IPS-NIHi7 (cell line): ENCODE measurements around the gene ZCCHC8.
"Not testable (repeated sequence)": the region's sequence is repeated elsewhere in the genome, so short reads cannot be mapped to it uniquely, and the experiment has no call there.

Experiments
- DNase-seq: peaks from one replicate; pipeline ENCODE4 v3.0.0; 2012; ENCODE audit warnings: mixed read lengths; ENCODE audit errors: extremely low spot score

ZCCHC8 gene

GRCh38 chr12:122471324-122472226, 29.2 kb downstream of the ZCCHC8 start:
- DNase-seq: peak; percentile 34

GRCh38 chr12:122470576-122470975, 30.2 kb downstream of the ZCCHC8 start:
- not testable (repeated sequence) for DNase-seq

GRCh38 chr12:122469856-122470255, 30.9 kb downstream of the ZCCHC8 start:
- DNase-seq: not testable (repeated sequence)

GRCh38 chr12:122467983-122468382, 32.7 kb downstream of the ZCCHC8 start:
- DNase-seq: no peak

- DNase-seq: not testable (repeated sequence)
These were observed 36.3 kb downstream of the ZCCHC8 start for GRCh38 chr12:122464317-122465042.

GRCh38 chr12:122460641-122461040, 40.1 kb downstream of the ZCCHC8 start:
- DNase-seq: no peak

- no peak for DNase-seq
These were observed 40.7 kb downstream of the ZCCHC8 start for GRCh38 chr12:122460061-122460460.

GRCh38 chr12:122459211-122459610, 41.5 kb downstream of the ZCCHC8 start:
- DNase-seq: no peak

- no peak for DNase-seq
These were observed 42.4 kb downstream of the ZCCHC8 start for GRCh38 chr12:122458105-122459035.

- no peak for DNase-seq
These were observed 43.1 kb downstream of the ZCCHC8 start for GRCh38 chr12:122457627-122458026.

- DNase-seq: no peak
These were observed 46.0 kb downstream of the ZCCHC8 start for GRCh38 chr12:122454739-122455138.

- no peak for DNase-seq
These were observed 46.4 kb downstream of the ZCCHC8 start for GRCh38 chr12:122454250-122454721.

GRCh38 chr12:122452701-122453285, 47.9 kb downstream of the ZCCHC8 start:
- DNase-seq: no peak

- DNase-seq: no peak
These were observed 51.4 kb downstream of the ZCCHC8 start for GRCh38 chr12:122449317-122449716.

- DNase-seq: not testable (repeated sequence)
These were observed 52.9 kb downstream of the ZCCHC8 start for GRCh38 chr12:122447825-122448224.

- DNase-seq: not testable (repeated sequence)
These were observed 54.3 kb downstream of the ZCCHC8 start for GRCh38 chr12:122446390-122446789.

GRCh38 chr12:122444071-122444470, 56.7 kb downstream of the ZCCHC8 start:
- not testable (repeated sequence) for DNase-seq

- not testable (repeated sequence) for DNase-seq
These were observed 61.9 kb downstream of the ZCCHC8 start for GRCh38 chr12:122438822-122439221.

- no peak for DNase-seq
These were observed 63.0 kb downstream of the ZCCHC8 start for GRCh38 chr12:122437656-122438121.

GRCh38 chr12:122435186-122435585, 65.5 kb downstream of the ZCCHC8 start:
- no peak for DNase-seq

GRCh38 chr12:122429043-122429442, 71.7 kb downstream of the ZCCHC8 start:
- DNase-seq: not testable (repeated sequence)
